HCT116 (cell line): Measurements from ENCODE around the gene GSDMA. TPM values are rescaled to one million over a fixed set of nuclear protein-coding genes. Genes with fewer than 3 reads are reported as not detected.

Source experiments
- ATAC-seq: fragments of 200-7000 bp; cut with Tn5 transposase; 2 replicates; pipeline ENCODE4 v1.9.1; 2020; ENCODE audit warnings: mild to moderate bottlenecking, moderate library complexity
- Bru-seq: library from RNA; stranded (reverse); fragments of 400-500 nt; gene quantifications from one replicate; lab custom pipeline; 2021; lab: Mats Ljungman, UMichigan
- BruChase-seq, 2 experiments: library from RNA; stranded (reverse); fragments of 400-500 nt; gene quantifications; one replicate each; lab custom pipeline; 2021; lab: Mats Ljungman, UMichigan
- BruUV-seq: library from RNA; stranded (reverse); fragments of 400-500 nt; replicated peaks from 2 replicates; lab custom pipeline; 2021; lab: Mats Ljungman, UMichigan
- CTCF ChIA-PET: fragments of 300-600 bp; sonication (Branson Sonifier 250); formaldehyde crosslinking; loops from one replicate; lab custom pipeline; 2021; ENCODE audit warnings: antibody characterized with exemption; lab: Charles Lee
- POLR2A ChIA-PET: fragments of 300-600, 350-600 bp; sonication (Branson Sonifier 250); formaldehyde crosslinking; loops from one replicate; lab custom pipeline; 2021; ENCODE audit warnings: antibody characterized with exemption; lab: Charles Lee
- RAD21 ChIA-PET, 2 experiments: fragments of 300-600 bp; sonication (Branson Sonifier 250); formaldehyde crosslinking; loops; one replicate each; lab custom pipeline; 2023; ENCODE audit warnings: low total read pairs in 2 of 2; ENCODE audit not compliant: uncharacterized antibody in 2 of 2, unreplicated experiment in 2 of 2, low non-redundant PET in 1 of 2; lab: Charles Lee
- DNase-seq: peaks from one replicate; pipeline ENCODE4 v3.0.0-alpha.2; 2010; ENCODE audit warnings: low read depth, low spot score
- H2AFZ ChIP-seq: fragments of 200-600 bp; shearing (Covaris generic), sonication (generic); 2 replicates; pipeline ENCODE4 v1.6.1; 2017; ENCODE audit warnings: low read depth, mixed run types, mixed read lengths, antibody characterized with exemption, low read length; ENCODE audit not compliant: poor library complexity, severe bottlenecking
- H3K27ac ChIP-seq: 2 replicates; pipeline ENCODE4 v1.5.1; 2012; ENCODE audit warnings: low read depth, low read length
- H3K27me3 ChIP-seq: fragments of 200-600 bp; sonication (generic); 2 replicates; pipeline ENCODE4 v1.6.1; 2016; ENCODE audit warnings: mixed run types, low read length, mixed read lengths; ENCODE audit not compliant: insufficient read depth
- H3K36me3 ChIP-seq, 2 experiments: fragments of 200-500 bp in 1 of 2; fragments of 200-600 bp in 1 of 2; sonication (Bioruptor generic) in 1 of 2; sonication (generic) in 1 of 2; 2 replicates each; pipeline versions ENCODE4 v1.5.1 to v1.6.1; 2014 to 2016; ENCODE audit warnings: low read length in 2 of 2, inconsistent platforms in 1 of 2, mixed read lengths in 1 of 2, mixed run types in 1 of 2; ENCODE audit not compliant: insufficient read depth in 2 of 2, control insufficient read depth in 1 of 2
- H3K4me1 ChIP-seq, 2 experiments: fragments of 200-600 bp in 1 of 2; sonication (generic) in 1 of 2; 2 replicates each; pipeline versions ENCODE4 v1.5.1 to v1.6.1; 2012 to 2017; ENCODE audit warnings: low read length in 2 of 2, inconsistent platforms in 1 of 2, mild to moderate bottlenecking in 1 of 2, mixed read lengths in 1 of 2, mixed run types in 1 of 2, moderate library complexity in 1 of 2; ENCODE audit not compliant: insufficient read depth in 2 of 2, control insufficient read depth in 1 of 2
- H3K4me2 ChIP-seq: fragments of 200-600 bp; sonication (generic); 2 replicates; pipeline ENCODE4 v1.6.1; 2017; ENCODE audit warnings: mixed run types, low read length, mixed read lengths
- H3K4me3 ChIP-seq, 2 experiments: fragments of 200-600 bp in 1 of 2; sonication (generic) in 1 of 2; replicated peaks in 1 of 2; 2 replicates each; pipeline ENCODE4 v1.5.1; 2011 to 2016; ENCODE audit warnings: low read length in 2 of 2, control low read depth in 1 of 2, low read depth in 1 of 2, mild to moderate bottlenecking in 1 of 2, mixed read lengths in 1 of 2, mixed run types in 1 of 2
- H3K79me2 ChIP-seq: fragments of 200-600 bp; sonication (generic); 2 replicates; pipeline ENCODE4 v1.6.1; 2017; ENCODE audit warnings: mild to moderate bottlenecking, mixed run types, low read length, moderate library complexity, mixed read lengths; ENCODE audit not compliant: insufficient read depth
- H3K9ac ChIP-seq: fragments of 200-600 bp; sonication (generic); 2 replicates; pipeline ENCODE4 v1.6.1; 2016; ENCODE audit warnings: low read length, mixed read lengths
- H3K9me2 ChIP-seq: fragments of 200-600 bp; sonication (generic), shearing (Covaris generic); 2 replicates; pipeline ENCODE4 v1.6.1; 2017; ENCODE audit warnings: mixed run types, mild to moderate bottlenecking, moderate library complexity; ENCODE audit not compliant: insufficient read depth
- H3K9me3 ChIP-seq, 2 experiments: fragments of 200-500 bp in 1 of 2; fragments of 200-600 bp in 1 of 2; sonication (Bioruptor generic) in 1 of 2; sonication (generic) in 1 of 2; 2 replicates each; pipeline ENCODE4 v1.6.1; 2014 to 2017; ENCODE audit warnings: low read length in 2 of 2, mixed read lengths in 2 of 2, inconsistent platforms in 1 of 2, low read depth in 1 of 2, mild to moderate bottlenecking in 1 of 2, mixed run types in 1 of 2, moderate library complexity in 1 of 2; ENCODE audit not compliant: control insufficient read depth in 1 of 2, insufficient read depth in 1 of 2
- H4K20me1 ChIP-seq: fragments of 200-600 bp; sonication (generic), shearing (Covaris generic); 2 replicates; pipeline ENCODE4 v1.6.1; 2017; ENCODE audit warnings: mixed run types, mild to moderate bottlenecking, moderate library complexity; ENCODE audit not compliant: insufficient read depth
- ATF3 ChIP-seq: IDR thresholded peaks from 2 replicates; pipeline ENCODE4 v1.6.1; 2012
- CBX3 ChIP-seq: IDR thresholded peaks from 2 replicates; pipeline ENCODE4 v1.6.1; 2012; ENCODE audit warnings: low read depth
- CEBPB ChIP-seq: IDR thresholded peaks from 2 replicates; pipeline ENCODE4 v1.6.1; 2012; ENCODE audit warnings: low read depth
- CTCF ChIP-seq, 3 experiments: fragments of 200-600 bp in 1 of 3; sonication (generic) in 1 of 3; IDR thresholded peaks in 2 of 3; conservative IDR thresholded peaks in 1 of 3; 2 replicates each; pipeline ENCODE4 v1.5.1; 2012 to 2017; ENCODE audit warnings: low read depth in 2 of 3, low read length in 2 of 3, antibody characterized with exemption in 1 of 3, borderline replicate concordance in 1 of 3, control low read depth in 1 of 3, mild to moderate bottlenecking in 1 of 3, mixed read lengths in 1 of 3, mixed run types in 1 of 3, moderate library complexity in 1 of 3; ENCODE audit not compliant: insufficient read depth in 1 of 3
- EGR1 ChIP-seq: IDR thresholded peaks from 2 replicates; pipeline ENCODE4 v1.6.1; 2012; ENCODE audit warnings: low read depth
- POLR2AphosphoS5 ChIP-seq: IDR thresholded peaks from 2 replicates; pipeline ENCODE4 v1.6.1; 2011; ENCODE audit warnings: mild to moderate bottlenecking, low read depth, low read length, moderate library complexity
- SIN3A ChIP-seq: IDR thresholded peaks from 2 replicates; pipeline ENCODE4 v1.6.1; 2012; ENCODE audit warnings: low read depth
- SRF ChIP-seq: IDR thresholded peaks from 2 replicates; pipeline ENCODE4 v1.6.1; 2012; ENCODE audit warnings: low read depth
- ZBTB33 ChIP-seq: IDR thresholded peaks from 2 replicates; pipeline ENCODE4 v1.6.1; 2011; ENCODE audit warnings: mild to moderate bottlenecking, low read length, moderate library complexity; ENCODE audit not compliant: insufficient replicate concordance; ENCODE audit errors: extremely low read depth
- intact Hi-C: fragments of 100-400 bp; cut with micrococcal nuclease; formaldehyde crosslinking; loops from 2 replicates; pipeline ENCODE4 v1.10.0; 2022
- long read RNA-seq: library from polyadenylated mRNA; unstranded; transcript quantifications from one replicate; pipeline ENCODE4 v2.0.0, GENCODE V29; 2021; ENCODE audit not compliant: unreplicated experiment
- polyA plus RNA-seq: library from polyadenylated mRNA; unstranded; fragments of >200 nt; gene quantifications from 2 replicates; pipeline ENCODE4 v1.2.1, GENCODE V29; 2012; ENCODE audit warnings: missing spikeins
- total RNA-seq: library from RNA; stranded (reverse); gene quantifications from one replicate; pipeline ENCODE4 v1.2.1, GENCODE V29; 2021; ENCODE audit not compliant: unreplicated experiment
- TF ChIP-seq, protein P1 (sequence below): IDR thresholded peaks from 2 replicates; pipeline ENCODE4 v1.6.1; 2012

The GSDMA gene
- total RNA-seq (not detected), Bru-seq, nascent RNA (percentile 6 among the genes with signal in this experiment), BruChase-seq, experiment 1, labeled RNA remaining after a 6-hour chase (percentile 7 among the genes with signal in this experiment), BruChase-seq, experiment 2, labeled RNA remaining after a 2-hour chase (percentile 4 among the genes with signal in this experiment)
- 0.08 TPM in 1 of 2 replicates, not detected in the other for polyA plus RNA-seq
- long read RNA-seq, result 0 reads

DNA sequence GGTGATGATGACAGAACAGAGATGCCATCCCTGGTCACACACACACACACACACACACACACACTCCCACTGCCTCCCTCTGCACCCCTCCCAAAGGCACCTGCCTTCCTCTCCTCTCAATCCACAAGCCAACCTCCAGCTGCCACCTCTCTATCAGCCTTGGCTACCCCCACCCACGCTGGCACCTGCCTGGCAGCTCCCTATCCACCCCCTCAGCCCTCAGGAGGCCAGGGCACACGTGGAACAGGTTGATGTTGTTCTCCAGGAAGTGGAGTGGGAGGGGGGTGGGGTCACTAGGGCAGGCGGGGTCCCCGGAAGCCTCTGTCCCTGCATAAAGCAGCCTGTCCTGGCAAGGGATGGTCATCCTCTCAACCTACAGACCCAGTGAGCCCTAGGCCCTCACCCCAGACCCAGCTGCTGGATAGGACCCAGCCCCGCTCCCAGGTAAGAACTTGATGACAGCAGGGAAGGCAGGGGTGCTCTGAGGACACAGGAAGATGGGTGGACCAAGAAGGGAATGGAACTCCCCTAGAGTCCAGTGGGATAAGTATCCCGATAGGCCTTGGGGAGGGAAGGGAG, at the start of gene GSDMA:
Gene GSDMA (plus strand): TSS at position 363 of the 579 bp plus-strand sequence. CDS start 2,684 bp downstream, outside the sequence.
- no peak within 1 kb of the TSS for H3K4me3 ChIP-seq
- H3K9ac ChIP-seq, result no peak within 1 kb of the TSS
- POLR2A ChIA-PET, result no interaction called here

More for the DNA sequence above, at the start of gene GSDMA:
- no peak within 1 kb of the TSS for H3K27ac ChIP-seq
- H3K36me3 ChIP-seq, result no peaks in the 10 kb centered on the region
- no peaks in the 10 kb centered on the region for H4K20me1 ChIP-seq
- DNase-seq (no peak), ATAC-seq (no peak)
- H2AFZ ChIP-seq, result no peak within 1 kb of the TSS
- TF ChIP-seq, protein P1, sequence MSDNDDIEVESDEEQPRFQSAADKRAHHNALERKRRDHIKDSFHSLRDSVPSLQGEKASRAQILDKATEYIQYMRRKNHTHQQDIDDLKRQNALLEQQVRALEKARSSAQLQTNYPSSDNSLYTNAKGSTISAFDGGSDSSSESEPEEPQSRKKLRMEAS, result no peak
- TF ChIP-seq CTCF (IDR thresholded peaks at IDR 0.05 in 2 of 3, conservative IDR thresholded peaks at IDR 0.05 in 1 of 3; ENCODE audit: borderline replicate concordance in 1 of 3, insufficient read depth in 1 of 3, low read depth in 2 of 3, low read length in 2 of 3), result no peak
- no peak for TF ChIP-seq SIN3A
- TF ChIP-seq ZBTB33, result no peak
- no peak for TF ChIP-seq POLR2AphosphoS5
- TF ChIP-seq ATF3, result no peak
- no peak for TF ChIP-seq CBX3
- no peak for TF ChIP-seq CEBPB
- no peak for TF ChIP-seq SRF
- no peak for TF ChIP-seq EGR1
- ChIA-PET CTCF (no interaction called here), RAD21 (no interaction called here)
- no peaks in the 10 kb centered on the region for H3K9me2 ChIP-seq
- H3K27me3 ChIP-seq, result peaks cover 5% of the 10 kb centered on the region; the same call in 1 of the 2 replicates
- no peaks in the 10 kb centered on the region for H3K9me3 ChIP-seq
- peaks cover 2 to 13% of the 10 kb centered on the region in 2 experiments; a peak in 2 of 4 replicates for H3K4me1 ChIP-seq
- intact Hi-C loops, result no loop called here
- H3K4me2 ChIP-seq, result no peak within 1 kb of the TSS
- no peaks in the 10 kb centered on the region for H3K79me2 ChIP-seq
- BruUV-seq, result no TSS peak
